Tibial artery (tissue), 4 donors: ENCODE results near the gene COMP.

Source experiments
- DNase-seq, 2 donors: peaks; one replicate each; pipeline ENCODE4 v3.0.0-alpha.2; 2019
- H3K27ac ChIP-seq, 2 donors: fragments of 200-600 bp; sonication (generic) in 1 of 2; 1 replicate in 1 of 2; 2 replicates in 1 of 2; pipeline ENCODE4 v1.5.1; 2018 to 2019; ENCODE audit warnings: mild to moderate bottlenecking in 1 of 2
- H3K27me3 ChIP-seq, 2 donors: fragments of 200-600 bp; sonication (generic) in 1 of 2; one replicate each; pipeline versions ENCODE4 v1.5.1 to v1.6.0; 2016 to 2019
- H3K36me3 ChIP-seq, 3 donors: fragments of 200-600 bp; sonication (generic) in 2 of 3; one replicate each; pipeline ENCODE4 v1.5.1; 2016 to 2019; ENCODE audit warnings: mild to moderate bottlenecking in 2 of 3
- H3K4me1 ChIP-seq, 4 donors: fragments of 200-600 bp; sonication (generic) in 2 of 4; 1 replicate in 3 of 4; 2 replicates in 1 of 4; pipeline ENCODE4 v1.5.1; 2016 to 2019
- H3K4me3 ChIP-seq, 2 donors: fragments of 200-600 bp; sonication (generic) in 1 of 2; 1 replicate in 1 of 2; 2 replicates in 1 of 2; pipeline ENCODE4 v1.5.1; 2018 to 2019; ENCODE audit warnings: mild to moderate bottlenecking in 2 of 2
- H3K9me3 ChIP-seq, 3 donors: fragments of 200-600 bp; sonication (generic) in 1 of 3; one replicate each; pipeline ENCODE4 v1.5.1; 2016 to 2019
- CTCF ChIP-seq, 2 experiments: fragments of 200-600 bp in 1 of 2; fragments of 450-650 bp in 1 of 2; IDR thresholded peaks; one replicate each; pipeline ENCODE4 v1.5.1; 2017 to 2019; ENCODE audit warnings: antibody characterized with exemption in 2 of 2, mild to moderate bottlenecking in 1 of 2, moderate library complexity in 1 of 2
- intact Hi-C: fragments of 100-400 bp; cut with DNase I; formaldehyde crosslinking; loops from one replicate; pipeline ENCODE4 v1.15.0; 2023; ENCODE audit warnings: low total_unique reads

The COMP gene

GRCh38 chr19:18763674-18764590 is 27.2 kb downstream of the COMP start:
- no peak for DNase-seq
- intact Hi-C loops, result no loop called here

DNA sequence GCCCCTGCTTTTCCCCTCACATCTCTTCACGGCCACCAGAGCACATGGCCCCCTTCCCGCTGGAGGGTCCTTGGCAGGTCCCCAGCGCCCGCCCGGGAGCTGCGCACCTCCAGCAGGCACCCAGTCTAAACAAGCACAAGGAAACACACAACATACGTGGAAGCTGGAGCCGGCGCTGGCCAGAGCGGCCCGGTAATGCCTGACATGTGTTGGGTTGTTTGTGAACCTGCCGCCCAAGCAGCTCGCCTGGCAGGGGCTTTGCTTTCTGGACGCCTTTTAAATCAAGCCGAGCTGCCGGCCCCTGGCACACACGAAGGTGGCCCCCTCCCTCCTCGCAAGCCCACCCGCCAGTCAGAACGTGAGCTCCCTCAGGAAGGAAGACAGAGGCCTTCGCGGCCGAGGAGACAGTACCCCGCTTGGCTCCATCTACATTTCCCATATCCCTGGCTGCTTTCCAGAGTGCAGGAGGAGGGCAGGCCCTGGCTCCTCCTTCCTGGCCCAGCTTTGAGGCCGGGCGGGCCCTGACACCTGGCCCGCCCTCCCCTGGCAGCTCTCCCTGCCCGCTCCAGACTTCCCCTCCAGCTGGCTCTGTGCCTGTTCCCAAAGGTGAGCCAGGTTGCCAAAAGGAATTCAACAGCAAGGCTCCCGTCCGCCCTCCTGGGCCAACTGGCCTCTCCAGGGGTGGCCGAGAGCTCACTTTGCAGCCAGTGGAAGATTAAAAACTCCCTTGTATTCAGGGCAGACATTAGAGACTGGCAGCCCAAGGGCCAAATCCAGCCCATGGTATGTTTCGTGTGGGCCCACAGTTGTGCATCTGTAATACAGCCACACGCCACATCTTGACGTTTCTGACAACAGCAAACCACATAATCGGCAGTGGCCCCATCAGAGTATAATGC is 28.7 kb downstream of the COMP start:
- no peaks in the 10 kb centered on the region for H3K9me3 ChIP-seq
- no peak for TF ChIP-seq CTCF (IDR thresholded peaks at IDR 0.05)
- peaks cover 0 to 36% (median 11%) of the 10 kb centered on the region in 4 donors for H3K4me1 ChIP-seq
- peaks cover 3 to 11% (median 7%) of the 10 kb centered on the region in 3 donors for H3K36me3 ChIP-seq
- H3K27me3 ChIP-seq, result no peaks in the 10 kb centered on the region
- peak overlapping the region; percentile 33 to 57 for H3K27ac ChIP-seq
- intact Hi-C loops, result no loop called here
- peak in 1 of 2 donors; percentile 80 for DNase-seq
- H3K4me3 ChIP-seq, result no peak overlapping the region

More at GRCh38 chr19:18763674-18764590, 27.2 kb downstream of the COMP start:
- no peak for TF ChIP-seq CTCF (IDR thresholded peaks at IDR 0.05)
- Histone ChIP-seq H3K9me3 (no peaks in the 10 kb centered on the region), H3K4me3 (no peak overlapping the region), H3K27me3 (no peaks in the 10 kb centered on the region), H3K4me1 (peaks cover 0 to 36% (median 11%) of the 10 kb centered on the region in 4 donors), H3K36me3 (peaks cover 7 to 20% (median 16%) of the 10 kb centered on the region in 3 donors), H3K27ac (no peak overlapping the region)

DNA sequence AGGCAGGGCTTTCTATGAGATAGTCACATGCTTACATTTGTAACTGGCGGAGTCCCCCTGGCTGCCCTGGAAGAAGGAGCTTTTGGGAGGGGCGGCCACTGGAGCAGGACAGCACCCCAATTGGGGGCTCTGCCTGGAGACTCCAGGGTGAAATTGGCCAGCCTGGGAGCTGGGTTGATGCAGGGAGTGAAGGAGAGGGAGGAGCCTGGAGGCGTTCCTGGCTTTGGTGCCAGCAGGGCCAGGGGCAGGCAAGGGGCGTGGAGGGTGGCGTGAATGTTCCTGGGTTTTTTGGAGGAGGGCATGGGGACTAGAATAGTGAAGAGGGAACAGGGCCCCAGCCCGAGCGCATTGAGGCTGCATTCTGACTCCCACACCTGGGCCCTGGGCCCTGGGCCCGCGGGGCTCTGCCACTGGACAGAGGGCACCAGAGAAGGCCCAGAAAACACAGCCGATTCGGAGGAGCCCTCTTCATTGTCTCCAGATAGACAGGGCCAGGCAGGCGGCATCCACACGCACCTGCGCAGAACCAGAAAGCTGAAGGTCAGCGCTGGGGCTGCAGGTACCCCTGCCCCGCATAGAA is 29.5 kb downstream of the COMP start:
- Histone ChIP-seq H3K36me3 (peaks cover 6 to 11% (median 10%) of the 10 kb centered on the region in 3 donors), H3K27me3 (no peaks in the 10 kb centered on the region), H3K9me3 (no peaks in the 10 kb centered on the region), H3K4me3 (no peak overlapping the region), H3K27ac (peak overlapping the region in 1 of 2 donors; percentile 57), H3K4me1 (peaks cover 0 to 43% (median 11%) of the 10 kb centered on the region in 4 donors)
- DNase-seq, result no peak
- intact Hi-C loops, result no loop called here
- no peak for TF ChIP-seq CTCF (IDR thresholded peaks at IDR 0.05)

- no peak overlapping the region for H3K4me3 ChIP-seq
- H3K27ac ChIP-seq, result no peak overlapping the region
- H3K9me3 ChIP-seq, result no peaks in the 10 kb centered on the region
- no peaks in the 10 kb centered on the region for H3K27me3 ChIP-seq
- DNase-seq, result no peak
- intact Hi-C loops, result no loop called here
- TF ChIP-seq CTCF (IDR thresholded peaks at IDR 0.05), result no peak
- peaks cover 0 to 43% (median 11%) of the 10 kb centered on the region in 4 donors for H3K4me1 ChIP-seq
- H3K36me3 ChIP-seq, result peaks cover 6 to 11% (median 10%) of the 10 kb centered on the region in 3 donors
Observed at GRCh38 chr19:18760440-18761383, 30.4 kb downstream of the COMP start.
